22Rv1 (cell line): Measurements from ENCODE around the gene TBC1D2B.
"Not testable (repeated sequence)": the region's sequence is repeated elsewhere in the genome, so short reads cannot be mapped to it uniquely, and the experiment has no call there.

Source experiments
- H3K27ac ChIP-seq: fragments of 450-650 bp; 2 replicates; pipeline ENCODE4 v1.5.1; 2017
- CTCF ChIP-seq: fragments of 450-650 bp; IDR thresholded peaks from 2 replicates; pipeline ENCODE4 v1.5.1; 2017; ENCODE audit warnings: mild to moderate bottlenecking
- ZFX ChIP-seq: fragments of 450-650 bp; IDR thresholded peaks from 2 replicates; pipeline ENCODE4 v1.6.1; 2017; ENCODE audit warnings: antibody characterized with exemption, borderline replicate concordance

TBC1D2B gene

DNA sequence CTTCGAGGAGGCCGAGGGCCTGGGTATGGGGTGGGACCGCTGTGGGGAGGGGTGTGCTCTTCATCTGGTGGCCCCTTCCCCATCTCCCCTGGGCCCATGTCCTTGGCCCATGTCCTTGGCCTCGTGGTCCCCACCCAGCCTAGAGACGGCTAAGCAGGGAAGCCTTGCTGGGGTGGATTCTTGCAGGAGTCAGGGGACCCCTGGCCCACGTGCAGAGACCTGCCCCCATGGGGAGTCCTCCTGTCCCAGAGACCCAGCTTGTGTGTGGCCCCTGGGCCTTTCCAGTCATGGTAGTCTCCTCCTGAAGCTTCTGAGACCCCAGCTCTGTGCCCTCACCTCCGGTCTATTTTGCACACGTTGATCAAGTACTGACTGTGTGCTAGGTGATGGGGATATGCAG, 97.4 kb downstream of the TBC1D2B start:
- no peak for TF ChIP-seq CTCF
- TF ChIP-seq ZFX, result no peak
- H3K27ac ChIP-seq, result no peak overlapping the region

GRCh38 chr15:77979157-77979556, 98.4 kb downstream of the TBC1D2B start:
- not testable (repeated sequence) for H3K27ac ChIP-seq

- H3K27ac ChIP-seq, result not testable (repeated sequence)
These were observed 98.8 kb downstream of the TBC1D2B start for GRCh38 chr15:77978759-77979145.

- not testable (repeated sequence) for H3K27ac ChIP-seq
These were observed 99.4 kb downstream of the TBC1D2B start for GRCh38 chr15:77977903-77978758.

GRCh38 chr15:77976760-77977525, 100.6 kb downstream of the TBC1D2B start:
- not testable (repeated sequence) for H3K27ac ChIP-seq

GRCh38 chr15:77976095-77976450, 101.4 kb downstream of the TBC1D2B start:
- H3K27ac ChIP-seq, result not testable (repeated sequence)

- no peak for TF ChIP-seq CTCF
- no peak for TF ChIP-seq ZFX
- H3K27ac ChIP-seq, result no peak overlapping the region
These were observed 102.0 kb downstream of the TBC1D2B start for GRCh38 chr15:77975332-77976094.

DNA sequence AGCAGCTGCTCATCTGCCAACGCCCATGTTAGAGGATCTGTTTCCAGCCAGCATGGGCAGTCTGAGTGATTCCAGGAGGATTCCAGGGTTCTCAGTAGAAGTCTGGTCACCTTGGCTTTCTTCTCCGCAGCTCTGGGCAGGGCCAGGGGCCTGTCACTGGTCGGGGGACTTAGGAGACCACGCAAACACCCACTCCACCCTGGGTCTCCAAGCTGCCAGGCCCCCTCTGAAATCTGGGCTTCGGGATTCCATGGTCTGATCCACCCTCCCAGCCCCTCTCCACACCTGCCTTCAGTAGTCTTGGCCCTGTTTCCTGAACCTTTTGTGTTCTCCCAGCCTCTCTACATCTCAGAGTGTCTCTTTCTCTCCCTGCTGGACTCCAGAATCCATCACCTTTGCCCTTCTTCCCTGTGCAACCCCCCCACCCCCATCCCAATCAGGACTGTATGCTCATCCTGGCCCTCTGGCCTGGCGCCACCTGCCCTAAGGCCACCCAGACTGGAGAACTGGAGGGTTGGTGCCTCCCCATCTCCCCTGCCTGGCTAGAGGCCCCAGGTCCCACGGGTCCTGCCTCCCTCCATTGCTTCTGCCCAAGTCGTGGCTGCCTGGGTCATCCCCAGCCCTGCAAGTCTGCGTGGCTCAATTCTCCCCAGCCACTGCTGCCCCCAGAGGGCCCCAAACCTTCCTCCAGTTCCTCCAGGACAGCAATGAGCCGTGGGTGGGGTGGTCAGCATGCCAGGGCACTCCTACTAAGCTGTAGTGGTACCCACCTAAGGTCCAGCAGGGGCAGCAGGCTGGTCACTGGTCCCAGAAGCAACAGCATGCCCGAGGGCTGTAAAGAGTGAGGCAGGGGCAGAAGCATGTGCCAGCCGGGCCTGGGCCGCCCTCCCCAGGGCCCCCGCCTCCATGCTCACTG, 102.8 kb downstream of the TBC1D2B start:
- TF ChIP-seq ZFX (no peak), CTCF (no peak)

GRCh38 chr15:77974098-77974414, 103.5 kb downstream of the TBC1D2B start:
- TF ChIP-seq CTCF, result no peak
- TF ChIP-seq ZFX, result no peak
- no peak overlapping the region for H3K27ac ChIP-seq

More for the DNA sequence above, 102.8 kb downstream of the TBC1D2B start:
- H3K27ac ChIP-seq, result no peak overlapping the region

DNA sequence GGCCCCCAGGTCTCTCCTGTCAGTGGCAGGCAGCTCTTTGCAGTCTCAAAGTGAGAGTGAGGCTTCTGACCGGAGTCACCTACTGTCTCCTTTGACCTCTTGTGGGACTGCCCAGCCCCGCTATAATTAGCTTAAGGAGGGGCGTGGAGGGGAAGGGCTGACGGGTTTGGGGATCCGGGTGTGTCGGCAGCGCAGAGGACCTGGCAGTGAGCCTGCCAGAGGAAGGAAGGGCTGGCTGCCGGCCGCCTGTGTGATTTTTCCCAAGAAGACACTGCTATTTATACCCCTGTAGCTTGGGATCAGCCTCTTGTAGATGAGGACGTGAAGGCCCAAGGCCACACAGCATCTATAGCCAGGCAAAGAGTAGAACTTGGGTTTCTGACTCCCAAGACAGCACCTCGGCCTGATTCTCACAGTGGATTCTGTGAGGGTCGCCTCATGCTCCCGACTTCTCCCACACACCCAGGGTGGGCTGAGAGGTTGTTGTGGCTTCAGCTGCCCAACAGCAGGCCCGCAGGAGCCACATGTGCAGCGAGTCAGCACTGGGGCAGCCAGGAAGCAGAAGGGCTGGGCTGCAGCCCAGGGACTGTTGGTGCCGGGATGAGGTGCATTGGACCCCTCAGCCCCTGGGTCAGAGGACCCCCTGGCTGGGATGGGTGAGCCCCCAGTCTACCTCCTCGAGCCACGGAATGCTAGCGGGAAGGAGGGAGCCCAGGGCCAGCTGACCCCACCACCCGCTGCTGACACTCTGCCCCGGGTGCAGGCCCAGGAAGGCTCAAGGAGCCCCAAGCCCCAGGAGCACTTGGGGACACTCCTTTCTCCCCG, 104.0 kb downstream of the TBC1D2B start:
- not testable (repeated sequence) for H3K27ac ChIP-seq

DNA sequence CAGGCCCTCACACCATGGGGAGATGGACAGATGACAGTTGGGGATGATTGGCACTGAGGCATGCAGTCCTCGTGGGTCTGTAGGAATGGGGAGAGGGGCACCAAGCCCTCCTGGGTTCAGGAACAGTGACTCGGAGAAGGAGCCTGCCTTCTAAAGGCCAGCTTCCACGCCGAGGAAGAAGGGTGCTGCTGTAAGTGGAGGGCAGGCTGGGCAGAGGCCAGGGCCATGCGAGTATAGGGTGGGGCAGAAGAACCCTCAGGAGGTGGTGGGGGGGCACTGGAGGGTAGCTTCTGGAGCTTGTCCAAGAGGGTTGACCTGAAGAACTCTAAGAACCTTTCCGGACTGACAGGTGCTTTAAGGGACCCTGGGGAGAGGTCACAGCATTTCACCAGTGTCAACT, 104.8 kb downstream of the TBC1D2B start:
- not testable (repeated sequence) for H3K27ac ChIP-seq

DNA sequence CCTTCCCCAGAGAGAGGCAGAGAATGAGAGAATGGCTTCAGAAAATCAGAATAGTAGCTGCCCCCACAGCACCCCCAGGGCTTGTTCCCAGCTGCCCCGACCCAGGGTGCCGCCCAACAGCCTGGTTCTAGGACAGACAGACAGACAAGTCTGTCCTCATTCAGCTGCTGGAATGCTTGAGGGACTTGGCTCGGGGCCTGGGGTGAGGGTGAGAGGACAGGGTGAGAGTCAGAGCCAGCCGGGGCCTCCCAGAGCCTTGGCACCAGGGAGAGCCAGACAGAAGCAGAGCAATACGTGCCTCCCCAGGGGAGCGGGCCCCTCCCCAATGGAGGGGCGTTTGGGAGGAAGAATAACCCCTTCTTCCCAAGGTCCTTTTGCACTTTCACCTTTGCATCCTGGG, 105.6 kb downstream of the TBC1D2B start:
- H3K27ac ChIP-seq, result not testable (repeated sequence)

GRCh38 chr15:77970813-77971360, 106.6 kb downstream of the TBC1D2B start:
- not testable (repeated sequence) for H3K27ac ChIP-seq
